GM12875 (cell line): Measurements from ENCODE around the gene ANKRA2.
A peak's percentile ranks its signal among the peaks of the same experiment; 100 is the strongest.

Source experiments
- H3K4me3 ChIP-seq: one replicate; pipeline ENCODE4 v1.5.1; 2011; ENCODE audit warnings: low read depth, low read length, control low read depth
- TF ChIP-seq, protein P1 (sequence below): IDR thresholded peaks from 2 replicates; pipeline ENCODE4 v1.5.1; 2011; ENCODE audit warnings: low read depth, mild to moderate bottlenecking, control low read depth, inconsistent platforms, low read length, moderate library complexity, borderline replicate concordance; ENCODE audit not compliant: insufficient read depth

ANKRA2 gene, protein sequence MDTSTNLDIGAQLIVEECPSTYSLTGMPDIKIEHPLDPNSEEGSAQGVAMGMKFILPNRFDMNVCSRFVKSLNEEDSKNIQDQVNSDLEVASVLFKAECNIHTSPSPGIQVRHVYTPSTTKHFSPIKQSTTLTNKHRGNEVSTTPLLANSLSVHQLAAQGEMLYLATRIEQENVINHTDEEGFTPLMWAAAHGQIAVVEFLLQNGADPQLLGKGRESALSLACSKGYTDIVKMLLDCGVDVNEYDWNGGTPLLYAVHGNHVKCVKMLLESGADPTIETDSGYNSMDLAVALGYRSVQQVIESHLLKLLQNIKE

DNA sequence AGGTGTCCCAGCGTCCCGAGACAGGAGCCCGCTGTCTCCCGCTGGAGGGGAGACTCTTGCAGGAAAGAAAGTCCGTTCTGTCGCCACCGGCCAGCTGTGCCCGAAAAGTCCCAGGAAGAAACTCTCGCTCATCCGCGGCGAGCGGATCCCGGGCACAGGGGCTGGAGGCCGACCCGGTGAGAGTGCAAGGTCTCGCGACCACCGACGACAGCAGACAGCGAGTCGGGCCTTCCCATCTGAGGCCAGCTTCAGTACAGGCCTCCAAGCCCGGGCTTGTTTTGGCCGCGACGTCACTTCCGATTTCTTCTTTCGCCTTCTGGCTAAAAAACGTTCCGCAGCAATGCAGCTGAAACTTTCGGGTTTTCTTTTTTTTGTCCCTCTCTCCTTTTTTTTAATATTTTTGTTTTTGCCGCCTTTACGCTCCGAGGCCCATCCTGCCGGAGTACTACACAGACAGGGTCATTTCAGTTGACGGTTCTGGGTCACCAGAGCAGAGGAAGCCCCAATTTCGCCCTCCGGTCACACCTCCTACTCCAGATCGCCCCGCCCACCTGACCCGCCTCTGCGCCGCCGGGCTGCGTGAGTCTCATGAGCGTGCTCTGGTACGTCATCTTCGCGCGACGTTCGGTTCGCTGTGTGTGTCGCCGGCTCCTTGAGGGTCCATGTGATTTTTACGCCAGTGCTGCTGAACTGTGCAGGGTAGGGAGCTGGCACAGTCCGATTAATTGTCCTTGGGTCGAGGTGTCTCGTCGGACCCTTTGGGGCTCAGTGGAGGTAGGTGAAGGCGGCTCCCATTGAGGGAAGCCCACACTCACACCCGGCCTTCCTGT is at the start of gene ANKRA2, which contains the start of gene UTP15:
Gene ANKRA2, minus strand, starts transcription at position 501 of the 830 bp plus-strand sequence. CDS start 2,758 bp downstream, outside the sequence.
Gene UTP15, plus strand, starts transcription at position 605 of the 830 bp plus-strand sequence. CDS start 1,602 bp downstream, outside the sequence.
- H3K4me3 ChIP-seq: peak within 1 kb of the TSS; percentile 78
- TF ChIP-seq, protein P1, sequence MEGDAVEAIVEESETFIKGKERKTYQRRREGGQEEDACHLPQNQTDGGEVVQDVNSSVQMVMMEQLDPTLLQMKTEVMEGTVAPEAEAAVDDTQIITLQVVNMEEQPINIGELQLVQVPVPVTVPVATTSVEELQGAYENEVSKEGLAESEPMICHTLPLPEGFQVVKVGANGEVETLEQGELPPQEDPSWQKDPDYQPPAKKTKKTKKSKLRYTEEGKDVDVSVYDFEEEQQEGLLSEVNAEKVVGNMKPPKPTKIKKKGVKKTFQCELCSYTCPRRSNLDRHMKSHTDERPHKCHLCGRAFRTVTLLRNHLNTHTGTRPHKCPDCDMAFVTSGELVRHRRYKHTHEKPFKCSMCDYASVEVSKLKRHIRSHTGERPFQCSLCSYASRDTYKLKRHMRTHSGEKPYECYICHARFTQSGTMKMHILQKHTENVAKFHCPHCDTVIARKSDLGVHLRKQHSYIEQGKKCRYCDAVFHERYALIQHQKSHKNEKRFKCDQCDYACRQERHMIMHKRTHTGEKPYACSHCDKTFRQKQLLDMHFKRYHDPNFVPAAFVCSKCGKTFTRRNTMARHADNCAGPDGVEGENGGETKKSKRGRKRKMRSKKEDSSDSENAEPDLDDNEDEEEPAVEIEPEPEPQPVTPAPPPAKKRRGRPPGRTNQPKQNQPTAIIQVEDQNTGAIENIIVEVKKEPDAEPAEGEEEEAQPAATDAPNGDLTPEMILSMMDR: no peak

DNA sequence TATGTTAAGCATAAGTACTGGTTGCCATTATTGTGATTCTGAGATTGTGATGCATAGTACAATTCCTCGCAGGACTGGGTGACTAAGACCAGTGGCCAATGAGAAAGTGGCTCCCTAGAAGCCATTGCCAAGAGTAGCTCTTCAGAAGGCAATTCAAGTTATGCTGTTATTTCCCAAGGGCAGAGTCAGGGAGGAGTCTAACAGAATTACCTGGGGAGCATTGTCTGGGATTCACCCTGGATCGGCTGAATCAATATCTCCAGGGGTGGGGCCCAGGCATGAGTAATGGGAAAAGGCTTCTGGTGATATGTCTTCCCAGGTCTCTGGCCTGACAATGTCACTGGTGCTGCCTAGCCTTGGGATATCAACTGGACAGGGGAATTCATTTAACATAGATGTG is 49.6 kb upstream of the ANKRA2 start:
- TF ChIP-seq, protein P1: no peak
- no peak overlapping the region for H3K4me3 ChIP-seq

DNA sequence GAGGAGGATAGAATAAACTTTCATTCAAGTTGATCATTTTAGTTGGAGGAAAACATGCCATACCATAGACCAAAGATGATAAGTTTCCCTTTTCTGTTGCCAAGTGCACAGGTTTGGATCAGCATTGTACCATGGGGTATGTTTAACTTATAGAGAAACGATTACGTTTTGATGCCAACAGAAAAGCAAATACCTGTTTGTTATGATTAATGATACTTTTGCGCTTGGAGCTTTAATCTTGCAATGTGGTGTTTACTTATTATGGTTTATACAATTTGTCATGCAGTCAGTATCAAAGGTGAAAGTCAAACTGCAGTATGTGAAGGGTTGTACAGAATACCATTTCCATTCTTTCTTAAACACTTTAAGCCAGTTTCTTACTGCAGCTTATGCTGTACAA is 47.4 kb upstream of the ANKRA2 start:
- TF ChIP-seq, protein P1: no peak
- no peak overlapping the region for H3K4me3 ChIP-seq

DNA sequence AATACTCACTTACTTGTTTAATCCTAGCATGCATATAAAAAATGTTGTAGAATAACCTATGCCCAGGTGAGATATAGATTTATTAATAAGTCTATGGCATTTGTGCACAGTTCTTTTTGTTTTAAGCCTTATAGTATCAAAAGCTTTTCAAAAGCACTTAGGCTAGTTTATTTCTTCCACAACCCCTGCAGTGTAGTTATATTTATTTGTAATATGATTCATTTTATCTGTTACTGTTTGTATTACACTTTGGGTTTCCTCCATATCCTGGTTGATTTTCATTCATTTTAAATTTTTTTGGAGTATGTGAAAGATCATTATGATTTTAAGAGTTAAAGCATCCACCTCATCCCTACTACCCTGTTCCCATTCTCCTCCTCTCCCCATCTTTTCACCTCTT is 41.8 kb upstream of the ANKRA2 start:
- TF ChIP-seq, protein P1: no peak
- H3K4me3 ChIP-seq: no peak overlapping the region

DNA sequence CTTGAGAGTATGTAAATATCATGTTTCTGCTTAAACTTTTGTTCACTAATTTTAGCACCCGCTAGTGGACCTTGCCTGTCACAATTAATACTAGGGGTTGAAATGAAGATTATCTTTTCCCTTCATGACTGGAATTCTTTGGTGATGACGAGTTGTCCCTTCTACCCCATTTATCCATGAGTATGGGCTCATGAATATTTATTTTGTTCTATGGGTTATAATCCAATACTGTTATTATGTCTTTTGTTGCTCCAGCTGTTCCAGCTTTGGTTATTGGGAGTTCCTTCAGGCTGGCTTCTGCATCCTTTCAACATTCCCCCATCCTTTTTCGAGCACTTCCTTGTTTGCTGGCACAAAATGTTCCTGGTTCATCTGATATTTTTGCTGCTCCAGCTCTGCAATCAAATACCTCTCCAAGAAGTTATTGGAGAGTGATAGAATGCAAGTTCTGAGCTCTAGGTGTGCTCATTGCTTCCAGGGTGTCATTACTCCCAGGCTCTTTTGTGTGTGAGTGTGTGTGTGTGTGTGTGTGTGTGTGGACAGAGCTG is 40.8 kb upstream of the ANKRA2 start:
- TF ChIP-seq, protein P1: no peak
- H3K4me3 ChIP-seq: no peak overlapping the region

DNA sequence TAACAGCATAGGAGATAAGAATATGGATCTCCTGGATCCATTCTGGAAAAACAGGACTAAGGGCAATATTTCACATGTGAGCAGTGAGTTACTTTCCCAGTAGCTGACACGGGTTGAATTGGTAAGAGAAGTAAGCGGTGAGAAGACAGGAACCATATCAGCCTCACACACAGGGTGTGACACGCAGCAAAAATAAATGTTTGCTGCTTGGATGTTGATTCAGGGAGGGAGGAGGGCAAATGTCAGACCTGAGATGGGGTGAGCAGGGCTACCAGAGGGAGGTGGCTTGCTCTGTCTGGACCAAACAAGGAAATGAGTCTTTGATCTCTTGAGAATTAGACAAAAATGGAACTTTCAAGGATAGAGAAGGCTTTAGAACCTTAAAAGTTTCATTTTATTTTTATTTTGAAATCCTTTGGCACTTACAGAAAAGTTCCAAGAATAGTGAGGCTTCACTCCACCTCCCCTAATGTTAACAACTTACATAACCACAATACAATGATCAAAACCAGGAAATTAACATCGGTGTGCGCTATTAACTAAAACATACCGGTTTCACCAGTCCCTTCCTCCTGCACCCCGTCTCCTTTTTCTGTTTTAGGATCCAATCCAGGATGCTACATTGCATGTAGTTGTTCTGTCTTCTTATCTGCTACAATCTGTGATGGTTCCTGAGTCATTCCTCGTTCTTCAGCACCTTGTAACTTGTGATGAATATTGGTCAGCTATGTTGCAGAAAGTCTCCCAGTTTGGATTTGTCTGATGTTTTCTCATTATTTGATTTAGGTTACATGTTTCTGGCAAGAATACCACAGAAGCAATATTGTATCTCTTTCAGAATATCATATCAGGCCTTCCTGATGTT is 40.0 kb upstream of the ANKRA2 start:
- TF ChIP-seq, protein P1: no peak
- H3K4me3 ChIP-seq: no peak overlapping the region
